GM18868 (cell line): ENCODE data around the gene TRERF1.
"Not testable (repeated sequence)": the region's sequence is repeated elsewhere in the genome, so short reads cannot be mapped to it uniquely, and the experiment has no call there.

Experiments
- ATAC-seq: cut with Tn5 transposase; IDR thresholded peaks from one replicate; pipeline ENCODE4 v1.9.1; 2021; ENCODE audit warnings: mild to moderate bottlenecking, moderate library complexity; ENCODE audit not compliant: unreplicated experiment

The TRERF1 gene

GRCh38 chr6:42227173-42227850 is 224.4 kb downstream of the TRERF1 start:
- no peak for ATAC-seq

DNA sequence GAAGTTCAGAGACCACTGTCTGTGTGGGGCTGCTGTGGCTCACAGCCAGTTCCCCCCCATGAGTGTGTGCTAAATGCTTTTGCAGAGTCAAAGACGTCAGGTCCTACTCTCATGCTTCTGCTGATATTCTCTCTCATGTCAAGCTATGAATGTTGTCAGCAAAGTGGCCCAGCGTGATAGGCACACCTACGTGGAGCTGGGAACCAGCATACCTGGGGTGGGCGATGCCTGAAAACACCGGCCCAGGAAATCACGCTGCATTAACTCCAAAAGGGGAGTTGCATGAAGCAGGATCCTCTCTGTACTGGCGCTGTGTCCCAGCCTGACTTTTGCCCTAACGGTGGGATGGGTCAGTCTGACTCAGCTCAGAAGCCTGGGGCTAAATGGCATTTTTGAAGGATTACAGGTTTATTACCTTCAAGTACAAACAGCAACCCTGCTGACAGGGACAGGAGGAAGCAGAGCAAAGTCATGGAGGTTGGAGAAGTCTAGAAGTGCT is 225.0 kb downstream of the TRERF1 start:
- ATAC-seq: no peak

DNA sequence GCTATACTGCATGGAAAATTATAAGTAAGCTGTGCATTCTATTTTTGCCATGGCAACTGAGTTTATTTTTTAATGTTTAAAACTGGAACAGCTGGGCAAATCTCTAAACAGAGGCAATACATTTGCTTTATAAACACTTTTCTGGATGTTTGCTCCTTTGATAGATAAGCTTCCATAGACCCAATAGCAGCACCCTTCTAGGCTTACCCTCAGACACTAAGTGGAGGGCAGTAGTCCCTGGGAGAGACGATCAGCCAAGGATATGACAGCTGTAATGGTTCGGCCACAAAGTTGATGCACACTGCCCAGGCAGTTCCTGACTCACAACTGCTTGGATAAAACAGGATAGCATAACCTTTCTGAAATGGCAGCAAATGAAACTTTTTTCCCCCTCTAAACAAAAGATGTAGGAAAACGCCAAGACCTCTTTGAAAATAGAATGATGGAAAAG is 225.5 kb downstream of the TRERF1 start:
- no peak for ATAC-seq

- no peak for ATAC-seq
These were observed 226.3 kb downstream of the TRERF1 start for GRCh38 chr6:42225419-42225818.

DNA sequence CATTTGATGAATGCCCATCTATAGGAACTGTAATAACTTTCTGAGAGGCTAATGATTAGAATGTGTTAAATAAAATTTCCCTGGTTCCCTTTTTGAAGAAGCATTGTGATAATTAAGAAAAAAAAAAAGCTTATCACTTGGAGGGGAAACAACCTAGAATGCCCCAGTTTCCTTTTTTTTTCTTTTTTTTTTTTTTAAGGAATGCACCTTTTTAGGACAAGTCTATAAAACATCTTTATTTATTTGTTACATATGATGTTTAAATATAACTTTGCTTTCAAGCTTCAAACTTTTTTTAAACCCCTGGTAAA is 226.7 kb downstream of the TRERF1 start:
- no peak for ATAC-seq

DNA sequence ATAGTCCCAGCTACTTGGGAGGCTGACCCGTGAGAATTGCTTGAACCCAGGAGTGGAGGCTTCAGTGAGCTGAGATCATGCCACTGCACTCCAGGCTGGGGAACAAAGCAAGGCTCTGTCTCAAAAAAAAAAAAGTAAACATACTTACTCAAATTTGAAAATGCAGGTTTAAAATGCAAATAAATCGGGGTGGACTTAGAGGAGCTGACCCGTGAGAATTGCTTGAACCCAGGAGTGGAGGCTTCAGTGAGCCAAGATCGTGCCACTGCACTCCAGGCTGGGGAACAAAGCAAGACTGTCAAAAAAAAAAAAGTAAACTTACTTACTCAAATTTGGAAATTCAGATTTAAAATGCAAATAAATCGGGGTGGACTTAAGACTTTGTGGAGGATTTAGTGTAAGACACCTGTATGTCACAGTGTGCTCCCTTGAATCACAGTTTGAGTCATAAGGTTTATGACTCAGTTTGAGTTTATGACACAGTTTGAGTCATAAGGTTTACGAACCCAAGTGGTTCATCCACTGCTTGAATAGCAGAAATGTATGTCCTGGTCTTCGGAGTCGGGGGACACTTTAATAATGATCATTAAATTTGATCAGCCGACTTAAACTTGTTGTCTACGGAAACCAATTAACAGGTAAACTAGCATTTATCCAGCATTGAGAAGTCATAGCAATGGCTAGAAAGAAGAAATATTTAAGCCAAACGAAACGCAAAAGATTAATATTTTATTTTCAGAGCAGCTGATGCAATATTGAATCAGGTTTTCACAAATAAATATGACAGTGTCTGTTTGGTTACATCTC is 227.3 kb downstream of the TRERF1 start:
- ATAC-seq: peak; percentile 94

- ATAC-seq: no peak
These were observed 229.3 kb downstream of the TRERF1 start for GRCh38 chr6:42222448-42222847.

DNA sequence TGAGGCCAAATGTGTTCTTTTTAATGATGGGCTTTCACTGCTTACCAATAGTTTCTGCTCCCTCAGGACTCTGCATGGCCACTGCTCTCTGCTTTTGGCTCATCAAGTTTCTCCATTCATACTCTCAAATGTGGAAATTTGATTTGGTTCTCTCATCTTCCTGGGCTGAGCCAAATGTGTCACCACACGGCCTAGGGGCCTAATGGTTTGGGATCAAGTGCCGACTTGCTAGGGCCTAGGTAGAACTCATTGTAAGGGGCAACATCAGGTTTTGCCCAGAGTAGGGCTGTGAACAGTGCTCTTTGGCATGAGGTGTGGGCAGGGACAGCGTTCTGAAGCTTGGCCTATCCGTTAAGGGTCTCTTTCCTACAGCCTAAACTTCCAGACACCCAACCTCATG is 230.2 kb downstream of the TRERF1 start:
- ATAC-seq: no peak

DNA sequence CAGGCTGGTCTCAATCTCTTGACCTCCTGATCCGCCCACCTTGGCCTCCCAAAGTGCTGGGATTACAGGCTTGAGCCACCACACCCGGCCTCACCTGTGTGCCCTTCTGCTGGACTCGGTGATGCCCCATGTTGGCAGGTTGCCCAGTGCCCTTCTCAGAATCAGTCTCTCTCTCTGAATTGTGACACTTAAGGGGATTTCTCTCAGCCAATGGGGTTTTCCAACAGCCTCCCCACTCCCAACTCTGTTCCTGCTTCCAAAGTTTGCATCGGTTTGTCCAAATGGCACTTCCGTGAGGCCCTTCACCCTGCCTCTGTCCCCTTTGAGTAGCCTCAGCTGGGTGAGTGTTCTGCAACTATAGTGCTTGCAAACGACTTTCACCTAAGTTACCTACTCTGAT is 230.9 kb downstream of the TRERF1 start:
- ATAC-seq: no peak

DNA sequence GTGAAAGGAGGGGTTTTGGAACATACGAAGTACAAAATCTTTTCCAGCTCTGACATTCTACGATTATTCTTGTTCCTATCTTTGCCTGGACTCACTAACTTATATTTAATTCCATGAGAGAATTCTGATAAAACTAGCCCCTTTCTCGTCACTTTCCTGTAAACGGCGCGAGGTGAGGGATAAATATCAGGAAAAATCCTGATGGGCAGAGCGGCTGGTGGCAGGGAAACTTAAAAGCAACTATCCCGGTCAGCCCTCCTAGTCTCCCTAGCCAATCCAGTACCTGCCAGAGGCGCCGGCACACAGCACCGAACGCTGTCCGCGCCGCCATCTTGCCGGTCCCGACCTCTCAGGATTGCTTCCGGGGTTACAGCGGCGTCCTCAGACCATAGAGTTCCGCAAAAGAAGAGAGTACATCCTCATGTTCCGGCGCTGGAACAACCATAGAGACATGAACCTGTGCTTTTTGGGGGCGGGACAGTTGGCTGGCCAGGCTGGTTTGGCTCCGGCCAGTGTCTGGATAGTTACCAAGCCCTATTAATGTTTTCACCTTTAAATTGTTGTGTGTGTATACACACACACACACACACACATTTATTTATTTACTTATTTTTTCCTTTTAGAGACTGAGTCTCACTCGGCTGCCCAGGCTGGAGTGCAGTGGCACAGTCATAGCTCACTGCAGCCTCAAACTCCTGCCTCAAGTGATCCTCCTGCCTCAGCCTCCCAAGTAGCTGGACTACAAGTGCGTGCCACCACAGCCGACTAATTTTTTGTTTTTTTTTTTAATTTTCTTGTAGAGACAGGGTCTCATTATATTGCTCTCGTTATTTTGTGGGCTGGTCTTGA is 234.0 kb downstream of the TRERF1 start, which contains the start of gene MRPS10:
TSS of gene MRPS10 (minus strand) at position 343 of the 849 bp plus-strand sequence. CDS start at position 331, 12 bp downstream.
- peak; percentile 93 for ATAC-seq

GRCh38 chr6:42217157-42217518 is 234.6 kb downstream of the TRERF1 start:
- no peak for ATAC-seq

DNA sequence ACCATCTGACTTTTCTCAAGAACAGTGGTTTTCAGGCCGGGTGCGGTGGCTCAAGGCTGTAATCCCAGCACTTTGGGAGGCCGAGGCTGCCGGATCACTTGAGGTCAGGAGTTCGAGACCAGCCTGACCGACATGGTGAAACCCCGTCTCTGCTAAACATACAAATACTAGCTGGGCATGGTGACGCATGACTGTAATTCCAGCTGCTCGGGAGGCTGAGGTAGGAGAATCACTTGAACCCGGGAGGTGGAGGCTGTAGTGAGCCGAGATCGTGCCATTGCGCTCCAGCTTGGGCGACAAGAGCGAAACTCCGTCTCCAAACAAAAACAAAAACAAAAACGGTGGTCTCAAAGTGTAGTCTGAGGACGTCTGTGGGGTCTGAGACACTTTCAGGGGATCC is 235.2 kb downstream of the TRERF1 start:
- ATAC-seq: not testable (repeated sequence)

- ATAC-seq: no peak
These were observed 239.3 kb downstream of the TRERF1 start for GRCh38 chr6:42212442-42212841.

- no peak for ATAC-seq
These were observed 240.0 kb downstream of the TRERF1 start for GRCh38 chr6:42211726-42212125.

- no peak for ATAC-seq
These were observed 241.2 kb downstream of the TRERF1 start for GRCh38 chr6:42210551-42210950.

DNA sequence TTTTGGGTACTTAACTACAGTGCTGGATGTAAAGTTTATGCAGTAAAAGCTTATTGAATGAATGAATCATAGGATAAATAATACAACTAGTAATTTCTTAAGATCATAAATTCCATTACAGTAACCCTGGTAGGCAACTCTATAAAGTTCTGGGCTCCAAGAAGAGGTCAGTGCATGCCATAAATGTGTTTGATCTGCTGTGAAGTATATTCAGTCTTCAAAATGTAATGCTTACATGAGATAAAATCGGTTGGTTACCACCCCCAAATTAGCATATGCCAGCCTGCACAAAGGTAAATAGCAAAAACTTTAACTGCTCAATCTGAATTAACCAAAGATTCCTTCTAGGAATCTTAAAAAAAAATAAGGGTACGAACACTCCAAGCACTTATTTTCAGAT is 244.2 kb downstream of the TRERF1 start:
- not testable (repeated sequence) for ATAC-seq

DNA sequence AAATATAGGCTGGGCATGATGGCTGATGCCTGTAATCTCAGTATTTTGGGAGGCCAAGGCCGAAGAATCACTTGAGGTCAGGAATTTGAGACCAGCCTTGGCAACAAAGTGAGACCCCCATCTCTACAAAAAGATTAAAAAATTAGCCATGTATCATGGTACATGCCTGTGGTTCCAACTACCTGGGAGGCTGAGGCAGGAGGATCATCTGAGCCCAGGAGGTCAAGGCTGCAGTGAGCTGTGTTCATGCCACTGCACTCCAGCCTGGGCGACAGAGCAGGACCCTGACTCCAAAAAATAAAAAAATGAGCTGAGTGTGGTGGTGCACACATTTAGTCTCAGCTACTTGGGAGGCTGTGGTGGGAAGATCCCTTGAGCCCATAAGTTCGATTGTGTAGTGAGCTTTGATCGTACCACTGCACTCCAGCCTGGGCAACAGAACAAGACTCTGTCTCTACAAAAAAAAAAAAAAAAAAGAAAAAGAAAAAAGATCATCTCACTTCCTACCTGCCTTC is 246.9 kb downstream of the TRERF1 start:
- no peak for ATAC-seq

DNA sequence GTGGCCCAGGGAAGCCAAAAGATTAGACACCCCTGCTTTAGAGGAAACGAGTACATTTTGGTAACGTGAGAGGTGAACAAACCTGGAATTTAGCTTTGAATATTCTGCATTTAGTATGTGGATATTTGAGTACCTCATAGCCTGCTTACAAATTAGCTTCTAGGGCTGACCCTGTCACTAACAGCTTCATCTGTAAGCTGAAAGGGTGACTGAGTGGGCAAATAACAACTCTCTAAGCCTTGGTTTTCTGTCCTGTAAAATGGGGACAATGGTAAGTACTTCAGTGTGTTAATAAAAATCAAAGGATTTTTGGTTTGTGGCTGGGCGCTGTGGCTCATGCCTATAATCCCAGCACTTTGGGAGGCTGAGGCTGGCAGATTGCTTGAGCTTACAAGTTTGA is 248.5 kb downstream of the TRERF1 start:
- ATAC-seq: no peak

- not testable (repeated sequence) for ATAC-seq
These were observed 249.4 kb downstream of the TRERF1 start for GRCh38 chr6:42202131-42202915.

DNA sequence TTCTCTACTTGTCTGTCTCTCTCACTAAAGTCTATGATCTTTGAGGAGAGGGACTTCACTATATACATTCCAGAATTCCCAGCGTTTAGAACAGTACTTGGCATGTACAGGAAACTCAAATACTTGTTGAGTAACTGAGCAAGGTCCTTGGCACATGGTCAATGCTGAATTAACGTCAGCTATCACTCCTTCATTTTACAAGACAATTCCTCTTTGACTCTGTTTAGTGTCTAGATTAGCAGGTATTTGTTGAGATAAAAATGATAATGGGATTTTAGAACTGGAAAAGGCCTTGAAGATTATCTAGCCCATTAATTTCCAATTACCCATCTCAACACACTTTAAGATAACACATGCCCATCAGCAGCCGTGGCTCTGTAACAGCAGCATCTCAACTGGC is 250.3 kb downstream of the TRERF1 start:
- ATAC-seq: no peak
